GM18507 (cell line): ENCODE data around the gene LPP.

Source experiments
- DNase-seq: peaks from one replicate; pipeline ENCODE4 v3.0.0; 2011; ENCODE audit warnings: low read depth; ENCODE audit not compliant: insufficient read length; ENCODE audit errors: extremely low spot score
- FAIRE-seq: peaks from 2 replicates; lab custom pipeline; 2011; peaks lifted over from hg19 to GRCh38; lab: Jason Lieb, UNC

The LPP gene

DNA sequence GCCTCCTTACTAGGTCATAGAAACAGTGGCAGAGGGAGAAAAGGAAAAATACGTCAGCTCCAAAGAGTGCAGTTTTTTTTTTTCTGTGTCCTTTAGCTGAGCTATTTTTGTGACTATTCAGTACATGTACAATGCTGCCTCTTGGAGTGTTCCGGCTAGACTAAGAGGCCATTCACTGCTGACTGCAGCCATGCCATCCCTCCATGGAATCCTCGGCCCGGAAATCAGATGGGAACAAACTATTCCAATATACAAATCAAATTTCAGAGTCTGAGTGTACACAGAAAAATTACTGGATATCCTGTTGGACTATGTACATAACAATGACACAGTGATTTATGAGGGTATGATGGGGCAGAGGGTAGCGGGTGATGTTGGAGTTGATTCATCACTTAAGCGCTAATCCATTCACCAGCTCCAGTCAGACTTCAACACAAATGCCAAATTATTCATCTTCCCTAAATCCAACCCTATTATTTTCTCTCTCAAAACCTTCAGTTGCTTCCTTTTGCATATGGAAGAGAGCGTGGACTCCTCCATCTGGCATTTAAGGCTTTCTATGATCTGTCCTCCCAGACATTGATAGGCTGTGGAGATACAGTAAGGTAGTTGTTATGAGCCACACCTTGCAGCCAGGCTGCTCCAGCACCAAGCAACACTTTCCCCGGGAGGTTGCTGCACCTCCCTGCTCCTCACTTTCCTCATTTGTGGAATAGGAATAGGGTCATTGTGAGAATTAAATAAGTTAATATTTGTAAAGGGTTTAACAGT is 109.1 kb downstream of the LPP start:
- FAIRE-seq (no peak), DNase-seq (no peak)

DNA sequence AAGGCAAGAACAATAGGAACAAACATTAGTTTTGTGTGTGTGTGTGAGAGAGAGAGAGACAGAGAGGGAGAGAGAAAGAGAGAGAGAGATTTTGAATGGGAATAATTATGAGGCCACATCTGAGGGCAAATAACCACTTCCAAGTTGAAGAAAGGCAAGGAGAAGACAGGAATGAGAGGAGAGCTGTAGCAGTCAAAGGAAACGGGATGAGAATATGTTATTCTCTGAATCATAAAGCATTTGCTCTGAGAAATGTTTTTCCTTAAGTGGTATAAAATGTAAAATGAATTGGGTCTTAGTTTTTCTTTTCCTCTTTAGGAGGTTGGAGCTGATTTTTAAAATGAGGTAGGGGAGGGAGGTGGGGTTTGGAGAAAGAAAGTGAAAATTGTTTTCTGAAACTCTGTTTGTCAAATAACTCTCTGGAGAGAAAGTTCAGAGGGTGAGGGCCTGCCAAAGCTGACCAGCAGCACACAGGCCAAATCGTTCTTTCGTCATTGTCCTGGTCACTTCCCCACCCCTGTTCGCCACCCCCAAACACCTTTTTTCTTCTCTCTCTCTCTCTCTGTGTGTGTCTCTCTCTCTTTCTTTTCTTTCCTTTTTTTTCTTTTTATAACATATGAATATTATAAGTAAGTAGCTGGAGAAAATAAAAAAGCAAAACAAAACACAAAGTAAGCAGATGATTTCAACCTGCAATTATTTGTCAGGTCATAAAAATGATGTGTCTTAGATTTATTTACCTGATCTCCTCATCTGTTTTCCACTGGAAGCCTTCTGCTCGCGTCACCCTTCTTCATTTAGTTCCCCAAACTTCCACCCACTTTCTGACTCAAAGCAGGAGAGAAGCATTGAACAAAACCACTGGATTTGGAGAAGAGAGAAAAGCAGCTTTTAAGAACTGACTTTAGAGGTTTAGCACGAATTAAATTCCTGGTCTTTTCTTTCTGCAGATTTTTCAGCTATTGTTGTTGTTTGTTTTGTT is 110.6 kb downstream of the LPP start:
- no peak for FAIRE-seq
- no peak for DNase-seq

GRCh38 chr3:188266562-188267274 is 112.8 kb downstream of the LPP start:
- FAIRE-seq, result no peak
- no peak for DNase-seq

DNA sequence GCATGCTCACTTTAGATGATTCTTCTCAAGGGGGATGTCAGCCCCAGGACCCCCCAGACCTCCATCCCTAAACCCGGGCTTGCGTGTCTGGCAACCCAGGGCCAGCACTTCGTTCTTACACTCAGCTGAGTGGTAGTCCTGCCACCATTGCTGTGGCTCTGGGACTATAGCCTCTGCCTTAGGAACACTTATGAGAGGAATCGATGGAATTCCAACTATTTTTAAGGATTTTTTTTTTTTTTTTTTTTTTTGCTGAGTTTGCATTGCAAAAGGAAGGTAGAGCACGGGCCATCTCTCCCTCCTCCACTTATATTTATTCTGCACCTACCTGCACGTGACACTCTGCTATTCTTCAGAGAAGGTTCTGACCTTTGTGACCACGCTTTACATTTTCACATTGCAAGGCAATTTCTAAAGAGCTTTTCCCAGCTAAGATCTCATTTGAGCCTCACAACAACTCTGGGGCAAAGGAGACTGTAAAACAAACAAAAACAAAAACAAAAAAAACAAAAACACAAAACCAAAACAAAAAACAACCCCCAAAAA is 113.9 kb downstream of the LPP start:
- FAIRE-seq (no peak), DNase-seq (no peak)

GRCh38 chr3:188268336-188268735 is 114.4 kb downstream of the LPP start:
- no peak for FAIRE-seq
- DNase-seq, result no peak

DNA sequence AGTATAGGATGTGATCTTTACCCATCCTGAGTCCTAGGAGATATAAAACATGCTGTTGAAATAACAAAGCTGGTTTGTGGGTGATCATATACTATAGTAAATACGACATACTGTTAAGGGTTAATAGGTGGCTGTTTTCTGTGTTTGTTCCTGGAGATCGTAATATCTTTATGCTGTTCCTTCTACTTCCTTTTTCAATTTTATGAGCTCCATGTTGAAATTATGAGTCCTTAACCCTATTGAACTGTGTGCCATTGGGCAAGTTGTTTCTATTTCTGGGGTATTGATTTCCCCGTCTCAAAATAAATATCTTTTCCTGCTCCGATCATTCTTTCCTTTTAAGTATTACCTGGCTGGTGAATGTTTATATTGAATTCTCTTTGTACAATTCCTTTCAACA is 115.1 kb downstream of the LPP start:
- FAIRE-seq, result no peak
- DNase-seq, result no peak

GRCh38 chr3:188270423-188270972 is 116.5 kb downstream of the LPP start:
- no peak for FAIRE-seq
- no peak for DNase-seq

DNA sequence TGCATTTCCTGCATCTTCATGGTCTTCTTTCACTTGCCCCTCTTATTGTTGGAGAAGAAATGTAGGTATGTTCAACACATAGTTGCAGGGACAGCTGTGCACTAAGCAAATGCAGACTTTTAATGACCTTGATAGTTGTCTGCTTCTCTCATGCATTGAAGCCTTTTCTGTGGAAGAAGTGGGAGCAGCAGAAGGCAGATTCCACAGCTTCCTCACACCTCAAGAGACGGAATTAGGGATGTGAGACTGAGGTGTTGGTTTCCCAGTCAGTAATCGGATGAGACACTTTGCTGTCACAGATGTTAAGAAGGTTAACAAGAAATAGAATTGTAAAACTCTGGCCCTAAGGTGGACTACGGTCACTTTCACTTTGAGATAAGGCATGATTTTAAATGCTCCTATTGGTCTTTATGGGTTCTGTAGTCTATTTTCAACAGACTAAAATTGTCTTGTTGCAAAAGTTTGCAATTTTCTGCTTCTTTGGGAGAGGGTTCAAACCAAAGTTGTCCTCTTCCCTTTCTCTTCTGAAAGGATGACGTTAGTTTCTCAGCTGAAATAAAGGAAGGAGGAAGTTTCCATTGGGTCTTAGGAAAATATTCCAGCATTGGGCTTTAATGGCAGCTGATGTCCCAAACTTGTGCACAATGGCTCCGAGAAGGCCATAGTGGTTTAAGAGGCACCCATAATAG is 117.4 kb downstream of the LPP start:
- FAIRE-seq (no peak), DNase-seq (no peak)

GRCh38 chr3:188272481-188273372 is 118.8 kb downstream of the LPP start:
- FAIRE-seq, result no peak

GRCh38 chr3:188274249-188274915 is 120.4 kb downstream of the LPP start:
- no peak for FAIRE-seq
- no peak for DNase-seq

More at GRCh38 chr3:188272481-188273372, 118.8 kb downstream of the LPP start:
- DNase-seq, result no peak

- FAIRE-seq (no peak), DNase-seq (no peak)
Measured at GRCh38 chr3:188276375-188276774, 122.4 kb downstream of the LPP start.

DNA sequence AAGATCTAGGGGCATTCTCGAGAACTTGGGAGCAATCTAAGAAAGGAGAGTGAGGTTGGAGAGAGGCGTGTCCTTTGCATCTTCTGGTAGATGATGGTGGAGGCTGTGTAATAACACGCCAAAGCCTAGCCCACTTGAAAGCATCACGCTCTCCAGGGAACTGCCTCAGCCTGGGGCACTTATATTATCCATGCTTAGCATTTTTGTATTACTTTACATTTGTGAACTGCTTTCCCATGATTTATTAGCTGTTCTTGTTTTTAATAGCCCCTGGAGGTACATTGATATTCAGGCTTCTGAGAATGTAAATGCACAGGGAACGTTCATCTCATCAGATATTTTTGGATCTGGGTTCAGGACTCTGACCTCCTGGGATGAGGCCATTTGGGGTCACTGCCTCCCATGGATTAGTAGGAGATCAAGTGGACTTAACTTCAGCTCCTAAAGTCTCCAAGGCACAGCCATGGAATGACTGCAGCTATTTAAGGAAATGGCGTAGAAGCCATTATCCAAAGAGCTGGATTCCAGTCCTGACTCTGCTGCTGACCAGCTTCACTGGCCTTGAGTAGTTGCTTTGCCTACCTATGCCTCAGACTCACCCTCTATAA is 124.9 kb downstream of the LPP start:
- FAIRE-seq (no peak), DNase-seq (no peak)

- FAIRE-seq (no peak), DNase-seq (no peak)
Measured at GRCh38 chr3:188279502-188280335, 125.8 kb downstream of the LPP start.

DNA sequence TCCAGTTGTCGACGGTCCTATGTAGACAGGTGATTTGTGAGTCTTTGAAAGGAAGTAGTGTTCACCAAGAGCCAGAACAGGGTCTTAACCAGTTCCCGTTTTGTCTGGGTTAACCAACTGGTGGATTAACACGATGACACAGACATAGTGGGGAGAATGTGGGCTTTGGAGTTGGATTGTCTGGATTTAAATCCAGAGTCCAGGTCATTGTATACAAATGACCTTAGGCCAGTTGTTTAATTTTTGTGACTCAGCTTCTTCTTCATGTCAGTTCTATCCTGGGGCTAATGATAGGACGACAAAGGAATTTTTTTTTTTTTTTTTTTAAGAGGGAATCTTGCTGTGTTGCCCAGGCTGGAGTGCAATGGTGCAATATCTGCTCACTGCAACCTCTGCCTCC is 126.7 kb downstream of the LPP start:
- FAIRE-seq, result no peak

GRCh38 chr3:188282871-188283270 is 128.9 kb downstream of the LPP start:
- FAIRE-seq (no peak), DNase-seq (no peak)

More for the DNA sequence above, 126.7 kb downstream of the LPP start:
- no peak for DNase-seq

DNA sequence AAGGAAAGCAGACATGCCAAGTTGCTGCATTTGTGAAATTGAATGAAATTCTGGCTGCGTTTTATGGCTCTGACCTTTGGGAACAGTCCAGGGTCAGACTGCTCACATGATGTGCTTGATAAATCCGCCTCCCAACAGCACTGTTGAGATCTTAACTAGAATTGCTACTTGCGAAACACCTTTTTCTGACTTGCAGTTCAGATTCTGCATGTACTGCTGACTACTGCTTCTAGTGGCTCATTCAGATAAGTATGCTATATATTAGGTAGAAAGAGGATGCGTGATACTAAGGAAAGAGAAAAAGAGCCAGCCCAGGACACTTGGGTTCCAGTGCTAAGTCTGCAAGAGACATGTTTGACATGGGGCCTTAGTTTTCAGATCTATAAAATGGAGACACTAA is 129.4 kb downstream of the LPP start:
- FAIRE-seq, result no peak
- DNase-seq, result no peak
